ENCODE results near the gene PIP5K1B. TPM values are rescaled to one million over a fixed set of nuclear protein-coding genes. Genes with fewer than 3 reads are reported as not detected.
A peak's percentile ranks its signal among the peaks of the same experiment; 100 is the strongest.

Gene PIP5K1B
- total and polyA plus RNA-seq, 2 donors = 0.94 to 1.2 TPM

DNA sequence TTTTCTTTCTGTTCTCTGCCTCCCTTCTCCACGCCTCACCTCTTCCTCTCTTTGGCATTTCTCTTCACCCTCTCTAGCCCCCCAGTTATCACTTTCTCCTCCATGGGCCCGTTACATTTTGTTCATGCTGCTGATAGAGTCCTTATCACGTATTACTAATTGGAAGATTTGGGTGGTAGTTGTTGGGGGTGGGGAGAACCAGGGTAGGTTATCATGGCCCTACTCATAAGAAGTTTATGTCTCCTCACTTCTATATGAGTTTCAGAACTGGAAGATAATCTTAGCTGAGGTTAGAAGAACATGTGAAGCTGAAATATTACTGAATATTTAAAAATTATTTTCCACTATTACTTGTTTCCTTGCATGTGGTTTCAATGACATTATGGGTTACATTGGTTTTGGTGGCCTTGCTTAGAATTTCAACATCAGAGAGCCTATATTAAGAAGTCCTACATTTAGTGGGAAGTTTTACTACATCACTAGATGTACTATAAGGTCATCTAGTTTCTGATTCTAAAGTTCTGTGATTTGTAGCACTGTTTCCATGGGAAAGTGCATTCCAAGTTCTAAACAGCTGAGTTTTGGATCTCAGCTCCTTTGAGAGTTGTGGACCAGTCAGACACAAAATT, 36.8 kb downstream of the PIP5K1B start:
- Histone ChIP-seq H3K36me3 (ENCODE audit: control insufficient read depth in 2 of 2, insufficient read depth in 2 of 2, low read length in 1 of 2) (no peaks in the 10 kb centered on the region), H3K27ac (ENCODE audit: low read depth in 1 of 2, low read length in 1 of 2) (no peak overlapping the region), H3K9me3 (ENCODE audit: control insufficient read depth in 2 of 2, insufficient read depth in 1 of 2, low read length in 1 of 2) (no peaks in the 10 kb centered on the region), H3K4me1 (ENCODE audit: control insufficient read depth in 2 of 2, insufficient read depth in 2 of 2, low read length in 2 of 2) (no peaks in the 10 kb centered on the region), H3K4me3 (ENCODE audit: low read length in 2 of 2) (no peak overlapping the region), H3K27me3 (ENCODE audit: control insufficient read depth in 2 of 2, insufficient read depth in 1 of 2, low read length in 1 of 2) (no peaks in the 10 kb centered on the region)
- DNase-seq (ENCODE audit: low read depth in 6 of 9, low spot score in 9 of 9) = no peak
- WGBS = 93% methylated on average over 3 of the region's 3 CpGs

DNA sequence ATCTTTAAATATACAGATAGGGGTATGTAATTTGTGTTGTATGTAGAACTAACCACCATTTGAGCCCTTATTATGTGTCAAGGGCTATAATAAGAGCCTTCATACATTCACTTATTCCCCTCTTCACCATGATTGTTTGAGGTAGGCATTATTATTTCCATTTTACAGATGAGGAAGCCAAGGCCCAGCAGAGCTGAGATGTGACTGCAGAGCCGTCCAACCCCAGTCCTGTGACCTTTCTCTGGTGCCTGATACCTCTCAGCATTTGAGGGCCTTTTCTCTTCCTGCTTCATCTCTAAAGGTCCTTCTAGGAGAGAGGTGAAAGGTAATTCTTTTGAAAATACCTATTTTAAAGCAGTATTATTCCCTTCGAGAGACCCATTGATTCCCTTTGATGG, 37.3 kb downstream of the PIP5K1B start:
- WGBS = 94% methylated on average over 2 of the region's 2 CpGs
- Histone ChIP-seq H3K4me1 (ENCODE audit: control insufficient read depth in 2 of 2, insufficient read depth in 2 of 2, low read length in 2 of 2) (no peaks in the 10 kb centered on the region), H3K27me3 (ENCODE audit: control insufficient read depth in 2 of 2, insufficient read depth in 1 of 2, low read length in 1 of 2) (no peaks in the 10 kb centered on the region), H3K9me3 (ENCODE audit: control insufficient read depth in 2 of 2, insufficient read depth in 1 of 2, low read length in 1 of 2) (no peaks in the 10 kb centered on the region), H3K4me3 (ENCODE audit: low read length in 2 of 2) (no peak overlapping the region), H3K36me3 (ENCODE audit: control insufficient read depth in 2 of 2, insufficient read depth in 2 of 2, low read length in 1 of 2) (no peaks in the 10 kb centered on the region), H3K27ac (ENCODE audit: low read depth in 1 of 2, low read length in 1 of 2) (no peak overlapping the region)
- no peak for DNase-seq (ENCODE audit: low read depth in 6 of 9, low spot score in 9 of 9)

DNA sequence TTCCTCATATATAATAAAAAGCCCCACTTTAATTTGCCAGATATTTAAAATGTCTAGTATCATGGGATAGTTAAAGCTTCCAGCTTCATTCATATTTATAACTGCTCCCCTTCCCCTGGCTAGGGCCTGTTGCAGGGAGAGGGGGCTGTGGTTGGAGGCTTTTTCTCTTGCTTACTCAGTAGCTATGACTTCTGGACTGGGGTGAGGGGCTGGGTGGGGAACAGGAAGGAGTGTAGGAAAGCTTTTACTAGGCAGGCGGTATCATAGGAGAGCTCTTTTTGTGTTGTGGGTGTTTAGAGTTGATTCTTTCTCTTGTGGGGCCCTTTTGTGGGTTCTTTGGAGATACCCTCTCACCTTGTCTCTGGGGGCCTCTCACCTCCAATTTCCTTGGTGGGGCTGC, 39.4 kb downstream of the PIP5K1B start:
- H3K27me3 ChIP-seq (ENCODE audit: control insufficient read depth in 2 of 2, insufficient read depth in 1 of 2, low read length in 1 of 2) = no peaks in the 10 kb centered on the region
- H3K27ac ChIP-seq (ENCODE audit: low read depth in 1 of 2, low read length in 1 of 2) = no peak overlapping the region
- 15% methylated on average over 1 of the region's 1 CpG for WGBS
- peak in 3 of 9 donors; percentile 1 to 19 (median 2) for DNase-seq (ENCODE audit: low read depth in 6 of 9, low spot score in 9 of 9)
- H3K9me3 ChIP-seq (ENCODE audit: control insufficient read depth in 2 of 2, insufficient read depth in 1 of 2, low read length in 1 of 2) = no peaks in the 10 kb centered on the region
- no peak overlapping the region for H3K4me3 ChIP-seq (ENCODE audit: low read length in 2 of 2)
- no peaks in the 10 kb centered on the region for H3K4me1 ChIP-seq (ENCODE audit: control insufficient read depth in 2 of 2, insufficient read depth in 2 of 2, low read length in 2 of 2)
- H3K36me3 ChIP-seq (ENCODE audit: control insufficient read depth in 2 of 2, insufficient read depth in 2 of 2, low read length in 1 of 2) = no peaks in the 10 kb centered on the region

DNA sequence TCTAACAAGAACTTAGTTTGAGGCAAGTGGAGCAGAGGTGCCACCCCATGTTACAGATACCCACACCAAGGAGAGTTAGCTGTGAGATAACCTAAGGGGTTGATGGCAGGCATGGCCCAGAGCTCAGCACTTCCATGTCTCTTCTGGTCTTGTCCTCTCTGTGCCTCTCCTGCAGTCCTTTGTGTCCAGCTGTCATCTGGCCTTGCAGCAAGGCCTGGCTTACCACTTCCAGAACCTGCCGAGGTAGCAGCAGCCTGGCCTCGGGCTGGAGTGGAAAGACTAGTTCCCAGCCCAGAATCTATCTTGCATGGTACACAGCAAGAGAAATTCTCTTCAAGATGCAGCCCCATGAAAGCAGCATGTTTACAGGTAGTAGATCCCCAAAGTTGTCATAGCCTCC, 41.5 kb downstream of the PIP5K1B start:
- Histone ChIP-seq H3K27ac (ENCODE audit: low read depth in 1 of 2, low read length in 1 of 2) (no peak overlapping the region), H3K9me3 (ENCODE audit: control insufficient read depth in 2 of 2, insufficient read depth in 1 of 2, low read length in 1 of 2) (no peaks in the 10 kb centered on the region), H3K4me1 (ENCODE audit: control insufficient read depth in 2 of 2, insufficient read depth in 2 of 2, low read length in 2 of 2) (no peaks in the 10 kb centered on the region), H3K27me3 (ENCODE audit: control insufficient read depth in 2 of 2, insufficient read depth in 1 of 2, low read length in 1 of 2) (no peaks in the 10 kb centered on the region), H3K36me3 (ENCODE audit: control insufficient read depth in 2 of 2, insufficient read depth in 2 of 2, low read length in 1 of 2) (no peaks in the 10 kb centered on the region), H3K4me3 (ENCODE audit: low read length in 2 of 2) (no peak overlapping the region)
- DNase-seq (ENCODE audit: low read depth in 6 of 9, low spot score in 9 of 9) = no peak
- 96% methylated on average over 2 of the region's 2 CpGs for WGBS

DNA sequence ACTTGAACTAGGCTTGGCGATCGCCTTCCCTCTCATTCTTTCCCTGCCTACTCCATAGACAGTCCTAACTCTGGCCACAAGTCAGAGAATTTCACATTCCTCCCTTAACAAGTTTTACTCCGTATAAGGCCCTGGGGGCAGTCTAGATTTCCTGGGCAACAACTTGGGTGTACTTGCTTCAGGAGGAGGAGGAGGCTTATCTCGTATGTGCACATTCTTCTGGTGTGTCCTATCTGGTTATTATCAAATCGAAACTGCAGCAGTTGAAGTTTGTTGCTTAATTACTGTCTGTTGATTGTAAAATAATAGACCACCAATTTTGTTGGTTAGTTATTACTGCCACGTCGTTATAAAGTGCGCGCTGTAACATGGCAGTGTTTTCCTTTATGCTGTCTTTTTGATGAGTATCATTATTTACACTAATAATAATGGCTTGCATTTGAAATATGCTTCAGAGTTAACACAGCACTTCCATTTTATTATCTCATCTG, 42.0 kb downstream of the PIP5K1B start:
- Histone ChIP-seq H3K4me3 (ENCODE audit: low read length in 2 of 2) (no peak overlapping the region), H3K27me3 (ENCODE audit: control insufficient read depth in 2 of 2, insufficient read depth in 1 of 2, low read length in 1 of 2) (no peaks in the 10 kb centered on the region), H3K4me1 (ENCODE audit: control insufficient read depth in 2 of 2, insufficient read depth in 2 of 2, low read length in 2 of 2) (no peaks in the 10 kb centered on the region), H3K36me3 (ENCODE audit: control insufficient read depth in 2 of 2, insufficient read depth in 2 of 2, low read length in 1 of 2) (no peaks in the 10 kb centered on the region), H3K27ac (ENCODE audit: low read depth in 1 of 2, low read length in 1 of 2) (no peak overlapping the region), H3K9me3 (ENCODE audit: control insufficient read depth in 2 of 2, insufficient read depth in 1 of 2, low read length in 1 of 2) (no peaks in the 10 kb centered on the region)
- WGBS = 84% methylated on average over 9 of the region's 9 CpGs
- no peak for DNase-seq (ENCODE audit: low read depth in 6 of 9, low spot score in 9 of 9)

DNA sequence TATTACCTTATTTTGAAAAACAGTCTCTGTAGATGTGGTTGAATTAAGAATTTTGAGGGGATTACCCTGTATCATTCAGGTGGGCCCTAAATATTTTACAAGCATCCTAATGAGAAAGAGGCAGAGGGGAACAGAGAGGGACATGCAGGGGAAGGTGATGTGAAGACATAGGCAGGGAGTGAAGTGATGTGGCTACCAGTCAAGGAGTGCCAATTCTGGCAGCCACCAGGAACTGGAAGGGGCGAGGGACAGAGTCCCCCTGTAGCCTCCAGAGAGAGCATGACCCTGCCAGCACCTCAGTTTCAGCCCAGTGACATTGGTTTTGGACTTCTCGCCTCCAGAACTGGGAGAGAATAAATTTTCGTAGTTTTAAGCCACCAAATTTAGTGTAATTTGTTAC, 44.1 kb downstream of the PIP5K1B start:
- WGBS = 81% methylated on average over 3 of the region's 3 CpGs
- Histone ChIP-seq H3K27me3 (ENCODE audit: control insufficient read depth in 2 of 2, insufficient read depth in 1 of 2, low read length in 1 of 2) (no peaks in the 10 kb centered on the region), H3K4me1 (ENCODE audit: control insufficient read depth in 2 of 2, insufficient read depth in 2 of 2, low read length in 2 of 2) (no peaks in the 10 kb centered on the region), H3K4me3 (ENCODE audit: low read length in 2 of 2) (no peak overlapping the region), H3K27ac (ENCODE audit: low read depth in 1 of 2, low read length in 1 of 2) (no peak overlapping the region), H3K9me3 (ENCODE audit: control insufficient read depth in 2 of 2, insufficient read depth in 1 of 2, low read length in 1 of 2) (no peaks in the 10 kb centered on the region), H3K36me3 (ENCODE audit: control insufficient read depth in 2 of 2, insufficient read depth in 2 of 2, low read length in 1 of 2) (no peaks in the 10 kb centered on the region)
- DNase-seq (ENCODE audit: low read depth in 6 of 9, low spot score in 9 of 9) = no peak

DNA sequence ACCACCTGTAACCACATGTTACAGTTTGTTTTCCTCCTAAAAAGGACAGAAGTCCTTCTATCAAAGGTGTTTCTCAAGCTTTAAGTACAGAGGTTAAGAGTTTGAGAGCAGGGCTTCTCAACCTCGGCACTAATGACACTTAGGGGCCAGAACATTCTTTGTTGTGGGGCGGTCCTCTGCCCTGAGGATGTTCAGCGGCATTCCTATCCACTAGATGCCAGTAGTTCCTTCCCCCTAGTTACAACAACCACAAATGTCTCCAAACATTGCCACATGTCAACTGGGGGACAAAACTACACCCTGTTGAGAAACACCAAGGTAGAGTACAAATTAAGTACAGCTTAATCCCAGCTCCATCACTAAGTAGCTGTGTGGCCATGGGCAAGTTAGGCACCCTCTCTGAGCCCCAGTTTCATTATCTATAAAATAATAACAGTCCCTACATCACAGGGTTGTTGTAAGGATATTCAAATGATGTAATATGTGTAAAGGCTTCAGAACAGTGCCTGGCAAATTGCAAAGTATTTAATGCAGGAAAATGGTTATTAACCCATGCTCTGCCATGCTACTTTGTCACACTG, 44.6 kb downstream of the PIP5K1B start:
- no peaks in the 10 kb centered on the region for H3K27me3 ChIP-seq (ENCODE audit: control insufficient read depth in 2 of 2, insufficient read depth in 1 of 2, low read length in 1 of 2)
- no peaks in the 10 kb centered on the region for H3K9me3 ChIP-seq (ENCODE audit: control insufficient read depth in 2 of 2, insufficient read depth in 1 of 2, low read length in 1 of 2)
- WGBS = 84% methylated on average over 3 of the region's 3 CpGs
- H3K27ac ChIP-seq (ENCODE audit: low read depth in 1 of 2, low read length in 1 of 2) = no peak overlapping the region
- no peak overlapping the region for H3K4me3 ChIP-seq (ENCODE audit: low read length in 2 of 2)
- H3K36me3 ChIP-seq (ENCODE audit: control insufficient read depth in 2 of 2, insufficient read depth in 2 of 2, low read length in 1 of 2) = no peaks in the 10 kb centered on the region
- DNase-seq (ENCODE audit: low read depth in 6 of 9, low spot score in 9 of 9) = no peak
- H3K4me1 ChIP-seq (ENCODE audit: control insufficient read depth in 2 of 2, insufficient read depth in 2 of 2, low read length in 2 of 2) = no peaks in the 10 kb centered on the region

DNA sequence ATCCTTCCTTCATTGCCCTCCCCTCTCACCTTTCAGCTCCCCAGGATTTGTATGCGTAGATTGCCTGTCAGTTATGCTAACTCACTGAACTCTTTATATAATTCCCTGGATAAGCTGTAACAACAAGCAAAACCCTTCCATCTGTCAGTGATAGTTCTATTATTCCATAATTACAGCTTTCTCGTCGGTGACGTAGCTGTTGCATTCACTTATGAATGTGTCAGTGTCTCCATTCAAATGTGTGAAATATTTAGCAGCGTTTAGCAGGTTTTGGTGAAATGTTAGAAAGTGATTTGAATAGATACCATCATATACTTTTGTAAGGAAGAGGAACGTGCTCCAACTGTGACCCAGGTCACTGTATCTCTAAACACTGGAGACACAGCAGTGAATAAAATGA, 45.2 kb downstream of the PIP5K1B start:
- no peak for DNase-seq (ENCODE audit: low read depth in 6 of 9, low spot score in 9 of 9)

DNA sequence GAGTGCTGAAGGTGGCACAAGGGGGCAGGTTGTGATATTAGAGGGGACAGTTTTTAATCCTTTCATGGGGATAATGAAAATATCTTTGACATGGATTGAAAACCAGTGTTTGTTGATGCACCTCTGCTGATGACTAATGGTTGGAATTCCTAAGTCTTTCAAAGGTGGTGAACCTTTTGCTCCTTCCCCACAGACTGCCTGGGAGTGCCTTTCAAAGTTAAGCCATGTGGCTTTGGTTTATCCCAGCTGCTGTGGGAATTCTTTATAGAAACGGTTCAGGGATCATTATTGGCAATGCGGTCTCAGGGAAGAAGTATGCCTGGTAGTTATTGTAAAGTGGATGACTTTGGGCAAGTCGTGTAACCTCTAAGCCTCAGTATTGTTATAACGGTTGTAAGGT, 45.7 kb downstream of the PIP5K1B start:
- Histone ChIP-seq H3K36me3 (ENCODE audit: control insufficient read depth in 2 of 2, insufficient read depth in 2 of 2, low read length in 1 of 2) (no peaks in the 10 kb centered on the region), H3K9me3 (ENCODE audit: control insufficient read depth in 2 of 2, insufficient read depth in 1 of 2, low read length in 1 of 2) (no peaks in the 10 kb centered on the region), H3K27ac (ENCODE audit: low read depth in 1 of 2, low read length in 1 of 2) (no peak overlapping the region), H3K27me3 (ENCODE audit: control insufficient read depth in 2 of 2, insufficient read depth in 1 of 2, low read length in 1 of 2) (no peaks in the 10 kb centered on the region), H3K4me3 (ENCODE audit: low read length in 2 of 2) (no peak overlapping the region), H3K4me1 (ENCODE audit: control insufficient read depth in 2 of 2, insufficient read depth in 2 of 2, low read length in 2 of 2) (no peaks in the 10 kb centered on the region)
- 93% methylated on average over 4 of the region's 4 CpGs for WGBS
- no peak for DNase-seq (ENCODE audit: low read depth in 6 of 9, low spot score in 9 of 9)

More for the DNA sequence above, 45.2 kb downstream of the PIP5K1B start:
- Histone ChIP-seq H3K4me3 (ENCODE audit: low read length in 2 of 2) (no peak overlapping the region), H3K27ac (ENCODE audit: low read depth in 1 of 2, low read length in 1 of 2) (no peak overlapping the region), H3K27me3 (ENCODE audit: control insufficient read depth in 2 of 2, insufficient read depth in 1 of 2, low read length in 1 of 2) (no peaks in the 10 kb centered on the region), H3K9me3 (ENCODE audit: control insufficient read depth in 2 of 2, insufficient read depth in 1 of 2, low read length in 1 of 2) (no peaks in the 10 kb centered on the region), H3K4me1 (ENCODE audit: control insufficient read depth in 2 of 2, insufficient read depth in 2 of 2, low read length in 2 of 2) (no peaks in the 10 kb centered on the region), H3K36me3 (ENCODE audit: control insufficient read depth in 2 of 2, insufficient read depth in 2 of 2, low read length in 1 of 2) (no peaks in the 10 kb centered on the region)
- 93% methylated on average over 6 of the region's 6 CpGs for WGBS

Data from thymus (tissue), 11 donors.